GM21526 (cell line): ENCODE results near the gene QRFPR.
"Not testable (repeated sequence)": the region's sequence is repeated elsewhere in the genome, so short reads cannot be mapped to it uniquely, and the experiment has no call there.

Experiments
- ATAC-seq: cut with Tn5 transposase; IDR thresholded peaks from one replicate; pipeline ENCODE4 v1.9.1; 2021; ENCODE audit warnings: moderate library complexity; ENCODE audit not compliant: unreplicated experiment, low FRiP score

The QRFPR gene

DNA sequence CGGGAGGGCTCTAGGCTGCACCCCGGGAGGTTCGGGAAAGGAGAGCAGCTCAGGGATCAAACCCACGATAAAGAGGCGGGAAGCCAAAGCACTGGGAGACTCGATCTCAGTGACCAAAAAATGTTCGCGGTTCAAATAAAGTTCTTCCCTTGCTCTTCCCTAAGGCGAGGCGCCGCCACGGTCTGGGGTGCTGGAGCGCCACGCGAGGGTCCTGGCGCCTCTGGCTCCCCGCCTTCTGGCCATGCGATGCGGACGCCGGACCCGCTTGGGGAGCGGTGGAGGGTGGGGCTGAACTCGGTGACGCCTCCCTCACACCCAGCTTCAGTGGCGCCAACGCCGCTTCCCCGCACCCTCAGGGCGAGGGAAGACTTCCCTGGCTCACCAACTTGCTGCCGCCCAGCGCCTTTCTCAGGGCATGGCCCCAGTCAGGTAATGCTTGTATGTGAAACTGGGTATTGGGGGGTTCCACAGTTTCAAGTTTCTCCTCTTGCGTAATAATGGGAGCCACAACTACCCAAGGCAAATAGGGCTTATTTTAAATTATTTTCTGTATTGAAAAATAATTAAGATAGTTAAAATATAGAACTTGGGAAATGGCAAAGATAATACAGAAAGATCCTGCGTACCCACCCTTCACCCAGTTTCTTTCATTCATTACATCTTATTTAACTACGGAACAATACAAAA, at the start of gene QRFPR:
Gene QRFPR (minus strand): TSS at position 243 of the 687 bp plus-strand sequence. CDS start 371 bp downstream, outside the sequence.
- ATAC-seq = no peak

DNA sequence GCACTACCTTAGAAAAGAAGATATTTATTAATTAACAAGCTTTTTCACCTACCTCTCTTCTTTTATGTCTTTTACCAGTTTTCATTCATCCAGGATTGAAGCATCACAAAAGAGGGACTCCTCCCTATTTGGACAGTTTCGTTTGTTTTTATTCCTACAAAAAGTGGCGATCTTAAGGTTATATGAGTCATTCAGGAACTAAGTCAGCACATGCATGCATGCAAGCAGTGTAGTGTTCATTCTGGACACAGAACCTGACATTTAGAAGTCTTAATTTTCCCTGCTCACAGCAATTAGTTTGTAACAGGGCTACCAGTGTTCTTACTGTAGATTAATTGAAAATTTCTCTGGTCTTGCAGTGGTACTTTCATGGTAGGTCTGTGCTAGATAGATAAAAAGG, 47.9 kb upstream of the QRFPR start:
- no peak for ATAC-seq

DNA sequence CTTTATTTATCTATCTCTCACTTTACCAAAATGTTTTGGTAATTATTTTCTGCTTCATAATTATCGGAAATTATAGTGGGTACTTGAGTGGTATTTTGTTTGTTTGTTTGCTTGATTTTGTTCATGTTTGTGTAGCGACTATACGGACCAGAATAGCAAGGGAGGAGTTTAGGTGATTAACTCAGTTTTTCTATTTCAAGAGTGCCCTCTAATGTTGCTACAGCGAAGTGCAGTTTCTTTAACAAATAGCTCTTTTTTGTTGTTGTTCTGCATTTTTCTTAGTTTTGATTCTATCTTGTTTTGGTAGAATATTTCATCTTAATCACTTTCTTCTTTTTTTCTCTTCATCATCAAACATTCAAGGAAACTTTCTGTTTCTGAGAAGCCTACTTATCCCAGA, 40.8 kb upstream of the QRFPR start:
- no peak for ATAC-seq

DNA sequence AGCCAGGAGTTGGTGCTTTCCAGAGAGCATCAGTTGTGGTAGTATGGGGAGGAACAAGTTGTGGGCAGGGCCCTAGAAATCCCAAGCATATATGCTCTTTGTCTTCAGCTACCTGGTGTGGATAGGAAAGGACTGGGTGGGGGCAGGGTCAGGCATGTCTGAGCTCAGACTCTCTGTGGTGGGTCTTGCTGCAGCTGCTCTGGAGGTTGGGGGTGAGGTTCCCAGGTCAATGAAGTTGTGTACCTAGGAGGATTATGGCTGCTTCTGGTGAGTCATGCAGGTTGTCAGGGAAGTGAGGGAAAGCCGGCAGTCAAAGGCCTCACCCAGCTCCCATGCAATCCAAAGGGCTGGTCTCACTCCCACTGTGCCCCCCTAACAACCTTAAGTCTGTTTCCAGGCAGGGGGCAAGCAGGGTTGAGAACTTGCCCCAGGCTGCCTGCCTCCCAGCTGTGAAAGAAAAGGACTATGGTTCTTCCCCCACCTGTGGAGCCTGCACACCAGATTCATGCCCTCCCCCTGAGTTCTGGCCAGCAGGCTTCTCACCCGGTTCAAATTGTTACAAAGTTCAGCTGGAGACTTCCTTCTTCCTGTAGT, 30.4 kb upstream of the QRFPR start:
- no peak for ATAC-seq

DNA sequence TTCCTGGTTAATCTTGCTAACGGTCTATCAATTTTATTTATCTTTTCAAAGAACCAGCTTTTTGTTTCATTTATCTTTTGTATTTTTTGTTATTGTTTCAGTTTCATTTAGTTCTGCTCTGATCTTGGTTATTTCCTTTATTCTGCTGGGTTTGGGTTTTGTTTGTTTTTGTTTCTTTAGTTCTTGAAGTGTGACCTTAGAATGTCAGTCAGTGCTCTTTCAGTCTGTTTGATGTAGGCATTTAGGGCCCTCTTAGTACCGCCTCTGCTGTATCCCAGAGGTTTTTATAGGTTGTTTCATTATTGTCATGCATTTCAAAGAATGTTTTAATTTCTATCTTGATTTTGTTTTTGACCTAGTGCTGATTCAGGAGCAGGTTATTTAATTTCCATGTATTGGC, 27.7 kb upstream of the QRFPR start:
- ATAC-seq = not testable (repeated sequence)

DNA sequence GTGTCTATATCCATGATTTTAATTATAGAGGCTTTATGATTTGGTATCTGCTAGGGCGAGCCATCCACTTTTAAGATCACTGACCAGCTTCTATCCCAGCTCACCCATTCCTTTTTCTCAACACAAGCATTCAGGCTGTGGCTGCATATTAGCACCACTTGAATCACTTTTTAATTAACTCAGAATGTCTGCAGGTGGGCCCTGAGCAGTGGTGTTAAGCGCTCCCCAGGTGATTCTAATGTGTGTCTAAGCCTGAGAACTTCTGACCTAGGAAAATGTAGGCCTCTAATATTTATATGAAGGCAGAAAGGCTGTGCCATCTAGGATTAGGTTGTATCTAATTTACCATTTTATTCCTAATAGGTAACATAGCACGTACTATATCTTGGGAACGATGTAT, 19.8 kb upstream of the QRFPR start:
- ATAC-seq = no peak

DNA sequence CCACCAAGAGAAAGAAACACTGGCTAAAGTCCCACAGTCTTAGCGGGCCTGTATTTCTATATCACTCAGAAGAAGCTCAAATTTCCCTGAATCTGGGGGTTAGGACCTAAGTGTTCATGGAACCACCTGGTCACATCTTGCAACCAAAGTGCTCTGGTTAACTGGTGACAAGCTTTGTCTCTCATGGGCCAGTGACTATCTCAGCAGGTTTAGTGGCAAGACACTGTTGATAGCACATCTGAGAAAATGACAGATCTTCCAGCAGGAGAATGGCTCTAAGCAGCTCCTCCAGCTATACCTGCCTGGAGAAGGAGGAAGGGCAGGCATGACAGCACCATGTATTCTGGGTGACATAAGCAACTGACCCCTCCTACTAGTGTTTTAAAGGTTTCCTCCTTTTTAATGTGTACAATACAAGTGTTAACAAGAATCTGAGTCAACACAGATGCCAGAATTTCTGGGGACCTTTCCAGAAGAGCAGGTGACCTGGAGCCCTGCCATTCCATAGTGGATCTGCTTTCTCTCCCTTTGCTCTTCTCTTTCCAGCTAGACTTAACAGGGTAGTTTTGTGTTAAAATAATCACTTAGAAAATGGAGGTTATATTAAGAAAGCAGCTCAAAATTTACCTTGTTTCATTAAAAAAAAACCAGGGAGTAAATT, 17.3 kb upstream of the QRFPR start:
- no peak for ATAC-seq

DNA sequence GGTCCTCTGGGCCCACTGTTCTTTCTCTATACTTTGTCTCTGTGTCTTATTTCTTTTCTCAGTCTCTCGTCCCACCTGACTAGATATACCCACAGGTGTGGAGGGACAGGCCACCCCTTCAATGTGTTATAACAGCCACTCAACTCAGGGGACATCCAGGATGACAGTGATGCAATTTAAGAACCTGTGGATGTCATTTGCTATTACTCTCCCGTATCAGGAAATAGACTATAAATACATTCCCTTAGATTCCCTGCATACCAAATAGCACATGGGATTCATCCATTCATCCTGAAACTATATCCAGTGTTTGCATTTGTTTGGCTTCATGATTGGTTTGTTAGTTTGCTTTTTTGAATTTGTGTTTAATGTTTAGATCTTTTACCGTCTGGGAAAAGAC, 16.6 kb upstream of the QRFPR start:
- no peak for ATAC-seq

DNA sequence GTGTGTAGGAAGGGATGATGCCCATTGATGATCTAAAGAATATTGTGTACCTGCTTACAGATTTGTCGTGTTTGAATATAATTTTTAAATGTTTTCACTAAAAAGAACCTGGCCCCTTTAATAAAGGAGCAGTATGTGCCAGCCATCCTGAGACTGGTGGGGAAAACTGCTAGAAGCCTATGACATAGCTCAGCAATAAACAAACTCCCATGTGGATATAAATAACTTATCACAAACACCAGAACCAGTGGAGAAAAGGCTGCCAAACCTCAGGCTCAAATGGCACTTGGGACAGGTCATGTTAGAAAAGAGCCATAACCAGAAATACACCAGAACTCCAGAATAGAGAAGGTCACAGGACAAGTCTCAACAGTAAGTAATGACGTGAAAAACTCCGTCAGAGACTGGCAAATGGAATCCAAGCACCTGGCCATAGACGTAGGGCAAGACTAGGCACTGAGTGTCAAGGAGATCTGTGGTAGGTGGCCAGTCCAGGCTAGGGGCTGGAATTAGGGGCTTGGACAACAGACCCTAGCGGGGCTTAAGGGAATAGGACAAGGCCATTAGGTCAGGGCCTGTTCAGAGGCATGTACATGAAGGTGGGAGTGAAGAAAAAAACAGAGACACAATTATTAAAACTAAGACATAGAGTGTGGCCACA, 11.7 kb upstream of the QRFPR start:
- ATAC-seq = no peak

DNA sequence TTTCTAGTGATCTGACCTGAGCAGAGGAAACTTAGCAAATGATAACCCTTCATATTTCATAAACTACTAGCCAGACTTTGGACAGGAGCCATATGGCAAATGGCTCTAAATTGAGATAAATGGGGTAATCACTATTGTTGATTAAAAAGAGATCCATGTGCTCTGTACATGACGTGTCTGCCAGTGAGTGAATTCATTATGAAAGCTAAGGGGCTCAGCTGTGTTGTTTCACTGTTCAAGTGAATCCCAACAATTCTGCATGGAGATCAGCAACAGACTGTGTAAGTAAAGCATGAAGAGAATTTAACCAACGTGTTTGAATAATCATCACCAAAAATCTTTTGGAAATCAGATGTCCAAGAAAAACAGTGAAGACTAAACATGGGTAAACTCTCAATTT, 9.5 kb upstream of the QRFPR start:
- no peak for ATAC-seq

DNA sequence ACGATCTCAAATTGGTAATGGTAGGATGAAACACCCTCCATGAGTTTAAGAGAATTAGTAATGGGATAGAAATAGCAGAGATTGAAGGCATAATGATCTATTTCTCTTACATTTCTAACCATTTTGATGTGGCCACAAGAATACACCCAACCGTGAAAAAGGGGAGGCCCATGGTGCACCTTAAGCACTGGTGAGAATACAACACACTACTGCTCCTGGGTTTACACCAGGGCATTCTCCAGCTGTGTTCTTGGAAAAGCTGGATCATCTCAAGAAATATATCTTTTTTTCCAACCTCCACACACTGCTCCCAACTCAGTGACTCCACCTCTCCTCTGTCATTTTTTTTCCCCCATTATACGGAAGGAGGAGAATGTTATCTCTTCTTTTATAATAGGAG, 1.5 kb downstream of the QRFPR start:
- no peak for ATAC-seq

DNA sequence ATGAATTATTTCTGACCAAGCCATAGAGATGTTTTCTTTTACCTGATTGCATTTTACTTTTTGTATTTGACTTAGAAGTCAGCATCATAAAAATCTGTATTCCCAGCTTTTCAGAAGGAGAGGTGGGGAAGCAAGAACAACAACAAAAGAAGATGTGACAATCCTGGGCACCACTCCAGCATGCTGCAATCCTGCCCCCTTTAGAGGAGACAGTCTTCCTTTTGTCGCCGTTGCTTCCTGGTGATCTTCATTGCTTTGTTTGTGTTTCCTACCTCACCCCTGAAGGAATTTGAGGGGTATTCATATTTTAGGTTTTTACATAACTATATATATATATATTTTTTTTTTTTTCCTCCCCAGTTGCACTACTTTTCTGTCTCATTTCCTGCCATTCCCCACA, 3.7 kb downstream of the QRFPR start:
- ATAC-seq = no peak

DNA sequence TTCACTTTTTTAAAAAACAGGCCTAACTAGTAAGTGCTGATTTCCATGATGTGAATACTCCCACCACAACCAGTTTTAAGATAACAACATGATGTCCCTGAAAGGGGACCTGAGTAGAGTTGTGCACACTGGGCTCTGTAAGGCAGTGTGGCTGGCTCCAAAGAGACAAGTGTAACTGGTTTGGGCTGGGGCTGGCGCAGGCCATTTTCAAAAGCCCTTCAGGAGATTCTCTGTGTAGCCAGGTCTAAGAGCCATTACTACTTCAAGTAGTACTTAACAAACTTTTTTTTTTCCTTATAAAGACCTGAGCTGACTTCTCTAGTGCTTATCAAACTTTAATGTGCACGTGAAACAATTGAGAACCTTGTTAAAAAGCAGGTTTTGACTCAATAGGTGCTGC, 4.3 kb downstream of the QRFPR start:
- ATAC-seq = no peak

DNA sequence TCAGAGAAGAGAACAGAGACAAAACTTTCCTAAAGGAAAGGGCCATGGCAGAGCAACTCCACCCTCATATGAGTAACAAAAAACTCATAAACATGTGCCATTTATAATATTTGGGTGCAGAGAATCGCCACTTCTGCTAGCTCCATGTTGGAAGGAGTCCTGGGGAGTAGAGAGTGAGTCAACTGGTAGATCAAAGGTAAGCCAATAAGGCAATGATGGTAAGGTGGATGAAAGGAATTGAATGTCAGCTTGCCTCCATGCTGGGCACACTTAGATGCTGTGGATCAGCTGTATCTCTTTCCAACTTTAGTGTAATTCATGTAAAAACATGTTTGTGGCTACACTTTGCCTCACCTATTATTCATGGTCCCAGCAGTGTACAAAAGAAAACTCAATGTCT, 4.7 kb downstream of the QRFPR start:
- no peak for ATAC-seq

DNA sequence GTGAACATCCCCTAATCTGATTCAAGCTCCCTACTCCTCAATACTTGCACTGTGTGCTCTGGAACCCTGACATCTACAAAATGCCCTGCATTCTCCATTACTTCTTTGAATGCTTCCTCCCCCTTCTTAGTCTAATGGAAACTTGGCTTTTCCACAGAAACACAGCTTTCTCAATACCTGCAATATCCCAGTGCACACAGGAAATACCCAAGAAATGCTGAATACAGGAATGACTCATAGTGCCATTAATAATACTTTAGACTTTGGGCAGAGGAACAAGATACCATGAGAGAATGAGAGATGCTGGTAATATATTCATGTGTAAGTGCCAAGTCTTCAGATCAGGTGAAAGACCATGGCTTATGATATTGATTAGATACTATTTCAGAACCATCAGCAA, 5.6 kb downstream of the QRFPR start:
- no peak for ATAC-seq

DNA sequence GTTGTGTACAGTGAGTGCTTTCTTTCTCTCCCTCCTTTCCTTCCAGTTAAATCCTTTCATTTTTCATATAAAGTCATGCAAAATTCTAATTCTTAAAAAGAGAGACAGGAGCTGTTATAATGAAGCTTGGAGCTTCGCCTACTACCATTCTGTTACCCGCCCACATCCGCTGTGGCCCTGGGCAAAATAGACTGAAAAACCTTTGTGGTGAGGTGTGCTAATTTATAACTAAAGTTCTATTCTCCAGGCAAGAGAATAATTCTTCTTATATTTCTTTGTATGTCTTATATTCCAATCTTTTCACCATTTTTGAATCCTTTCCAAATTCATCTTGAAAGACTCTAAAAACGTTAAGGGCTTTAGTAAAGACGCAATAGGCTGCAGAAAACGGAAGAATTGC, 7.0 kb downstream of the QRFPR start:
- no peak for ATAC-seq

DNA sequence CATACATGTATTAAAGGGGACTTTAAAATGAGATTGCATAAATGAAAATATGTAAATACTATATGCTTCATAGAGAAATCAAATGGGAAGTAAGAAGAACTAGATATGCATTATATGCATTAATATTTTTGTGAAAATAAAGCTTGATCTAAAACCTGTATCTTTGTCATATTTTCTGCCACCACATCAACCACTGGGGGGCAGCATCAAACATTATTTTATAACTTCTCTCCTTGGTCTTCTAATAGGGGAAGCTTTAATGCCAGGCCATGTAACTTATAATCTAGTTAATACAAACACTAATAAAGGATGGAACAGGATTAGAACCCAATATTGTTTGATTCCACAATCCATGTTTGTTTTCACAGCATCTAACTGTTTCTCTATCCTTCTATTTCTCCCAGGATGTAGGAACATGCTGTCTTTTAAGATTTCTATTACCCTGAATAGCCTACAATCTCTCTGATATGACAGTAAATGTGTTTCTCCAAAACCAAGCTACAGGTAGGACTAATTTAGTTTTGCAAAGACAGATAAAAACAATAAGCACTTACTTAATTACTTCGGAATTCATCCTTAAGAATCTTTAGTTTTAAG, 10.0 kb downstream of the QRFPR start:
- no peak for ATAC-seq

DNA sequence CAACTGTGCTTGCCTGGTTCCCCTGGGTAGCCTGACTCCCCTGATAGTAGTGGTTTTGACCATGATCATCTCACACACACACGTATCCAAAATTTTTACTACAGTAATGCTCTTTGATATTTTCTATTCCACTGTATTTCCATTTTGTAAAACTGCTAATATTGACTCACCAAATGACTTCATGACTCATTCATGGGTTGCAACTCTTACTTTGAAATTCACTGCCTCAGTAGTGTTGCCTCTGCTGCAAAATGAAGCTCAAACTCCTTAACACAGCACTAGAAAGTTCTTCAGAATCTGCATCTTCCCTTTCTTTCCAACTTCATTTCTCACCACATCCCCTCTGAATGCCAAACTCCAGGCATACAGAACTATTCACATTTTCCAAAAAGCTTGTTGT, 20.3 kb downstream of the QRFPR start:
- ATAC-seq = no peak

DNA sequence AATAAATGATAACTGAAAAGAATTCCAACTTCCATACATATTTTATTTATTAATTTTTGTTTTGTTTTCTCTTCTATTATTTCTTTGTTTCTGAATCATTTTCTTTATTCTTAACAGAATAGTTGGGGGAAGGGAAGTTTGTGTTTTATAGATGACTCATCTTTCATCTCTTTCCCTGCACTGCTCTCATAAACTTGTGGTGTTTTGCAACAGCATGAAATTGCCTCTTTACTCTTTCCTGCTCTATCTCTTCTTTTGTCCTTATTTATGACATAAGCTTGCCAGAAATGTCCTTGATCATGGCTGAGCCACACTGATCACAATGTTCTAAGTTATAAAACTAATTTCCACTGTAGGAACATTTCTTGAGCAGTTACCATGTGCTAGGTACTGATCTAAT, 22.3 kb downstream of the QRFPR start:
- ATAC-seq = no peak

DNA sequence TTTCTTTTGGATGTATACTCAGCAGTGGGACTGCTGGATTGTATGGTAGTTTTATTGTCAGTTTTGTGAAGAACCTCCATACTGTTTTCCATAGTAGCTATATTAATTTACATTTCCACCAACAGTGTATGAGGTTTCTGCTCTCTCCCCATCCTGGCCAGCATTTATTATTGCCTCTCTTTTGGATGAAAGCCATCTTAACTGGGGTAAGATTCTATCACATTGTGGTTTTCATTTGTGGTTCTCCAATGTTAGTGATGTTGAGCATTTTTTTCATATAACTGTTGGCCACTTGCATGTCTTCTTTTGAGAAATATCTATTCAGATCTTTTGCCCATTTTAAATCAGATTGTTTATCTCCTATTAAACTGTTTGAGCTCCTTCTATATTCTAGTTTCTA, 27.6 kb downstream of the QRFPR start:
- ATAC-seq = no peak

DNA sequence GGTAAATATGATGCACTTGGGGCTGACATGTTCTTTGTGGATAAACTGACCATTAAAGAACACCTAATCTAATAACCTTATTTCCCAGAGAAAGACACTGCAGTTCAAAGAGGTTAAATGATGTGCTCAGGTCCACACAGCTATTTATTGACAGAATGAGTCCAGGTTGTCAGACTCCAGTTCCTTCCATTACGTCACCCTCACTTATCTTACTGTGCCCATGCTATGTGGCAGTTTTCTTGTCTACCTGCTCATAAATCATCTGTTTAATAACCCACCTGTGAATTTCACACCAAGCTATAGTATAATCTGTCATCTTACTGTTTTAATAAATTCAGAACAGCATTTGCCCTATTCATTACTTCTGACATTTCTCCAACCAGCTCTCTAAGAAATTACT, 36.7 kb downstream of the QRFPR start:
- no peak for ATAC-seq
